GM23248 (cell line): ENCODE data around the gene KRCC1.
"Not testable (repeated sequence)": the region's sequence is repeated elsewhere in the genome, so short reads cannot be mapped to it uniquely, and the experiment has no call there.

Experiments
- EZH2 ChIP-seq: fragments of 200-600 bp; sonication (generic); IDR thresholded peaks from 2 replicates; pipeline ENCODE4 v1.6.1; 2018; ENCODE audit warnings: antibody characterized with exemption, mild to moderate bottlenecking; ENCODE audit not compliant: insufficient read depth, poor library complexity, severe bottlenecking
- EZH2phosphoT487 ChIP-seq: fragments of 200-600 bp; sonication (generic); IDR thresholded peaks from 2 replicates; pipeline ENCODE4 v1.6.1; 2018; ENCODE audit warnings: antibody characterized with exemption, moderate library complexity, mild to moderate bottlenecking, low read depth; ENCODE audit not compliant: insufficient read depth

DNA sequence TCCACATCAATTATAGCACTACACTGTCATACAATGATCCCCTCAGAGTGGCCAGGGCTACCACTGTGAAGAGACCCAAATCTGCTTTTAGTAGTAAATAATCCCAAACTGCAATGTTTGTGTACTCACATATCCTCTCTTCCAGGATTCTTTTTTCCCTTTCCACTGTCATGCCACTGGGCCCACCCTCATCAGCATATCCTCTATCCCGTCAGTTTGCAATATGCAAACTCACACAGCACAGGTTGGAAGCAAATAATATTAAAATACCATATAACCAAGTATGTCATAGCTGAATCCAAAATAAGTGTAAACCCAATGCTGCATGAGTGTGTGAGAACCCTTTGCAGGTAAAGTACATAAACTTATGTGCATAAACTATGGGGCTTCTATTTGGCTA is 68.1 kb downstream of the KRCC1 start:
- not testable (repeated sequence) for TF ChIP-seq EZH2phosphoT487, EZH2
